GM18951 (cell line): ENCODE results near the gene PTGES.

Experiments used
- POLR2A ChIP-seq: IDR thresholded peaks from 4 replicates; pipeline ENCODE4 v1.6.1; 2011; ENCODE audit warnings: mild to moderate bottlenecking; ENCODE audit not compliant: insufficient read length, insufficient read depth; ENCODE audit errors: extremely low read depth
- in situ Hi-C: fragments of 300-500 bp; cut with MboI; formaldehyde crosslinking; loops from one replicate; pipeline ENCODE4 v1.12.0; 2022; ENCODE audit warnings: low sequenced_read_pairs, mixed read lengths, inconsistent platforms; ENCODE audit not compliant: unreplicated experiment

Gene PTGES

DNA sequence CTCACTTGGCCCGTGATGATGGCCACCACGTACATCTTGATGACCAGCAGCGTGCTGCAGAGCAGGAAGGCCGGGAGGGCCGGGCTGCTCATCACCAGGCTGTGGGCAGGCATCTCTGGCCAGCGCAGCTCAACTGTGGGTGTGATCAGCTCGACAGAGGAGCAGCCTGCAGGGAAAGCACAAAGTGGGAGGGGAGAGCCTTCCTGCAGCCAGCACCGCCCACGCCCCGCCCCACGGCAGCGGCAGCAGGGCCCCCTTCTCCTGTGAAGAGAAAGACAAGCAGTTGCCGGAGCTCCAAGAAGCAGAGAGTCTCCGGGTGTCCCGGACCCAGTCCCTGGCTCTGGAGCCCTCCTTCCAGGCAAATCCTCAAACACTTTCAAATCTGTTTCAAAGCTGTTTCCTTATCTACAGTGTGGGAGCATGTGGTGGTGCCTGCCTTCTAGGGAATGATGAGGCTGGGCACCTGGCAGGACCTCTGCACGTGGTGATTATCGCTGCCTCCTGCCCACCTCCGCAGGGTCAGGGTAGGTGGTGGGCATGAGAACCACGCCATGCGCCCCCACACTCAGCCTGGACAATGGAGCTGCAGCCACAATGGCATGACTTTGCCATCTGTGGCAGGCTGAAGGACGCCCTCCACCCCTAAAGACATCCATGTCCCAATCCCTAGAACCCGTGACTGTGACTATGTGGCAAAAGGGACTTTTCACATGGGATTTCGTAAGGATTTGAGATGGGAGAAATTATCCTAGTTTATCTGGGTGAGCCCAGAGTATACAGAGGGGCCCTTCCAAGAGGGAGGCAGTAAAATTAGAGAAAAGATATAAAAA, at the start of gene PTGES:
TSS of gene PTGES (minus strand) at position 143 of the 830 bp plus-strand sequence. CDS start at position 113, 30 bp downstream.
- TF ChIP-seq POLR2A, result no peak
- in situ Hi-C loops, result no loop called here

- no peak for TF ChIP-seq POLR2A
- in situ Hi-C loops, result no loop called here
These were observed 48.7 kb upstream of the PTGES start for GRCh38 chr9:129801504-129801903.

DNA sequence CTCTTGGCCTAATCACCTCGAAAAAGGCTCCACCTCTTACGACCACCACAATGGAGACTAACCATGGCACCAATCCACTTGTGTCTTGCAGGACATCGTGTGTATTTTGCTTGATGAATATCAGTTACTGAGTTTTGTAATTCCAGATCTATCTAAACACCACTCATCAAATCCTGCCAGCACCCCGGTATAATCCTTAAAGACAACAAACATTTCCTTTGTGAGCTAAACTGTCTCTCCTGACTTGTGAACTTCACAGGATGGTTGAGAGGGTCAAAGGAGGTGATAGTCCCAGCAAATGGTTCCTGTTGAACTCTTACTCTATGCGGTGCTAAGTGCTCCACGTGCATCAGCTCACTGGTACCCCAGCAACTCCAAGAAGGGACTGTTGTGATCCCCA, 46.1 kb upstream of the PTGES start:
- TF ChIP-seq POLR2A, result no peak
- in situ Hi-C loops, result loop anchor here (25.0 kb wide), 1 partner anchor 662 kb away; no protein-coding TSS in a partner anchor

DNA sequence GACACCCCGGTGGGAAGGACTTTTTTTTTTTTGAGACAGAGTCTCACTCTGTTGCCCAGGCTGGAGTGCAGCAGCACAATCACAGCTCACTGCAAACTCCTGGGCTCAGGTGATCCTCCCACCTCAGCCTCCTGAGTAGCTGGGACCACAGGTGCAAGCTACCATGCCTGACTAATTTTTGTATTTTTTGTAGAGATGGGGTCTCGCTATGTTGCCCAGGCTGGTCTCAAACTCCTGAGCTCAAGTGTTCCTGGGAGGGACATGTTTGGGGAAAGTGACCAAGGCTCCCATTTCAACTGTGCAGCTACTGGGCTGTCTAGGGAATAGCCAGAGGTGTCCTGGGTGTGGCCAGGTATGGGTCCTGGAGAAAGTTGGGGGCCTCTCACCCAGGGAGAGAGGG, 43.2 kb upstream of the PTGES start:
- in situ Hi-C loops, result loop anchor here (25.0 kb wide), 1 partner anchor 659 kb away; no protein-coding TSS in a partner anchor

- in situ Hi-C loops, result loop anchor here (25.0 kb wide), 1 partner anchor 657 kb away; no protein-coding TSS in a partner anchor
- TF ChIP-seq POLR2A, result no peak
These were observed 41.7 kb upstream of the PTGES start for GRCh38 chr9:129794549-129794948.

DNA sequence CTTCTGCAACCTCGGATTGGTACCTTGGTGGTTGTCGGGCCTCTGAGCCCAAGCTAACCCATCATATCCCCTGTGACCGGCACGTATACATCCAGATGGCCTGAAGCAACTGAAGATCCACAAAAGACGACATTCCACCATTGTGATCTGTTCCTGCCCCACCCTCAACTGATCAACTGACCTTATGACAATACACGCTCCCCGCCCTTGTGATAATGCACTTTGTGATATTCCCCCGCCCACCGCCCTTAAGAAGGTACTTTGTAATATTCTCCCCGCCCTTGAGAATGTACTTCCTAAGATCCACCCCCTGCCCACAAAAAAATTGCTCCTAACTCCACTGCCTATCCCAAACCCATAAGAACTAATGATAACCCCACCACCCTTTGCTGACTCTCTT, 33.6 kb upstream of the PTGES start:
- no peak for TF ChIP-seq POLR2A
- in situ Hi-C loops, result loop anchor here (25.0 kb wide), 1 partner anchor 649 kb away; no protein-coding TSS in a partner anchor

- no peak for TF ChIP-seq POLR2A
- in situ Hi-C loops, result loop anchor here (25.0 kb wide), 1 partner anchor 649 kb away; no protein-coding TSS in a partner anchor
These were observed 33.0 kb upstream of the PTGES start for GRCh38 chr9:129785866-129786265.

GRCh38 chr9:129784970-129785369, 32.1 kb upstream of the PTGES start:
- in situ Hi-C loops, result loop anchor here (5.0 to 25.0 kb wide), 2 partner anchors 53 to 648 kb away; no protein-coding TSS in a partner anchor

- no peak for TF ChIP-seq POLR2A
- in situ Hi-C loops, result loop anchor here (5.0 to 25.0 kb wide), 2 partner anchors 51 to 646 kb away; no protein-coding TSS in a partner anchor
These were observed 30.9 kb upstream of the PTGES start for GRCh38 chr9:129783516-129784361.

GRCh38 chr9:129781981-129782380, 29.1 kb upstream of the PTGES start:
- in situ Hi-C loops, result loop anchor here (5.0 to 25.0 kb wide), 2 partner anchors 50 to 645 kb away; no protein-coding TSS in a partner anchor

DNA sequence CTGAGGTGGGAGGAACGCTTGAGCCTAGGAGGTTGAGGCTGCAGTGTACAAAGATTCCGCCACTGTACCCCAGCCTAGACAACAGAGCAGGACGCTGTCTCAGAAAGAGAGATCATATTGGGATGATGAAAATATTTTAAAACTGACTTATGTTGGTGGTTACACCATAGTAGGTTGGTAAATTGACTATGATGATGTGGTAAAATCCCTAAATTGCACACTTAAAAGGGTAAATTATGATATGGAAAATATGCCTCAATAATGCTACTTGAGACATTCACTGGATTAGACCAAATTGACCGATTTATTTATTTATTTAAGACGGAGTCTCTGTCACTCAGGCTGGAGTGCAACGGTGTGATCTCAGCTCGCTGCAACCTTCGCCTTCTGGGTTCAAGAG, 28.3 kb upstream of the PTGES start:
- TF ChIP-seq POLR2A, result no peak
- in situ Hi-C loops, result loop anchor here (5.0 to 25.0 kb wide), 2 partner anchors 49 to 644 kb away; no protein-coding TSS in a partner anchor

More at GRCh38 chr9:129781981-129782380, 29.1 kb upstream of the PTGES start:
- no peak for TF ChIP-seq POLR2A

DNA sequence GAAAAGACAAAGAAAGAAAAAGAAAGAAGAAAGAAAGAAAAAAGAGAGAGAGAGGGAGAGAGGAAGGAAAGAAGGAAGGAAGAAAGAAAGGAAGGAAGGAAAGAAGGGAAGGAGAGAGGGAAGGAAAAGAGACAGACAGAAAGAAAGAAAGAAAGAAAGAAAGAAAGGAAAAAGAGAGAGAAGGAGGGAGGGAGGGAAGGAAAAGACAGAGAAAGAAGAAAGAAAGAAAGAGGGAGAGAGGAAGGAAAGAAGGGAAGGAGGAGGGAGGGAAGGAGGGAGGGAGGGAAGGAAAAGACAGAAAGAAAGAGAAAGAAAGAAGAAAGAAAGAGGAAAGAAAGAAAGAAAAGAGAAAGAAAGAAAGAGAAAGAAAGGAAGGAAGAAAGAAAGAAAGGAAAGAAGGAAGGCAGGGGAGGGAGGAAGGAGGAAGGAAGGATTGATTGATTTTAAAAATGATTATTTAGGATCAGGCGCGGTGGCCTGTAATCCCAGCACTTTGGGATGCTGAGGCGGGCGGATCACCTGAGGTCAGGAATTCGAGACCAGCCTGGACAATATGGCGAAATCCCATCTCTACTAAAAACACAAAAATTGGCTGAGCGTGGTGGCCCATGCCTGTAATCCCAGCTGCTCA, 26.8 kb upstream of the PTGES start:
- in situ Hi-C loops, result loop anchor here (5.0 to 25.0 kb wide), 2 partner anchors 47 to 642 kb away; no protein-coding TSS in a partner anchor
- TF ChIP-seq POLR2A, result no peak

DNA sequence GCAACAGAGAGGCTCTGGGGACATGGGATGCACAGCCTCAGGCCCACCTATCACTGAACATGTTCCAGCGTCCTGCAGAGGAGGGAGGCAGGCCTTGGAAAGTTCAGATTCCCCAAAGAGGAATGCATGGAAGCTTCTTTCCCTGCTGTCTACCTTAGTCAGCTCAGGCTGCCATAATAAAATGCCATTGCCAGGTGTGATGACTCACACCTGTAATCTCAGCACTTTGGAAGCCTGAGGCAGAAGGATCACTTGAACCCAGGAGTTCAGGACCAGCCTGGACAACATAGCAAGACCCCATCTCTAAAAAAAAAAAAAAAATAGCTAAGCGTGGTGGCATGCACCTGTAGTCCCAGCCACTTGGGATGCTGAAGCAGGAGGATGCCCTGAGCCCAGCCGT, 25.6 kb upstream of the PTGES start:
- in situ Hi-C loops, result loop anchor here (25.0 kb wide), 1 partner anchor 641 kb away; no protein-coding TSS in a partner anchor
- TF ChIP-seq POLR2A, result no peak

DNA sequence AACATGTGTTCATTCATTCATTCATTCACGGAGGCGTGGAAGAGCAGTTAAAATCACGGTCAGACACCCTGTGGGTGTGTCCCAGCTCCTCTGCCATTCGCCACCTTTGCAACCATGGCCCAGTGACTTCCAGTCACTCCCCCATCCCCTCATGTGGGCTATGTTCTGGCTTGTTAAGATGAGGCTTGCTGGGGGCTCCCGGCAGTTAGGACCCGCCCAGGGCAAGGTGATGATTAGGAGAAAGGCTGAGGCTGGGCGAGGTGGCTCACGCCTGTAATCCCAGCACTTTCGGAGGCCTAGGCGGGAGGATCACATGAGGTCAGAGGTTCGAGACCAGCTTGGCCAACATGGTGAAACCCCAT, 24.9 kb upstream of the PTGES start:
- no peak for TF ChIP-seq POLR2A
- in situ Hi-C loops, result loop anchor here (25.0 kb wide), 1 partner anchor 640 kb away; no protein-coding TSS in a partner anchor
